22Rv1 (cell line): Measurements from ENCODE around the gene TMEM164.

ENCODE experiments used
- ZFX ChIP-seq: fragments of 450-650 bp; IDR thresholded peaks from 2 replicates; pipeline ENCODE4 v1.6.1; 2017; ENCODE audit warnings: antibody characterized with exemption, borderline replicate concordance
- TF ChIP-seq, protein P1 (sequence below): fragments of 450-650 bp; IDR thresholded peaks from 2 replicates; pipeline ENCODE4 v1.5.1; 2017; ENCODE audit warnings: mild to moderate bottlenecking

DNA sequence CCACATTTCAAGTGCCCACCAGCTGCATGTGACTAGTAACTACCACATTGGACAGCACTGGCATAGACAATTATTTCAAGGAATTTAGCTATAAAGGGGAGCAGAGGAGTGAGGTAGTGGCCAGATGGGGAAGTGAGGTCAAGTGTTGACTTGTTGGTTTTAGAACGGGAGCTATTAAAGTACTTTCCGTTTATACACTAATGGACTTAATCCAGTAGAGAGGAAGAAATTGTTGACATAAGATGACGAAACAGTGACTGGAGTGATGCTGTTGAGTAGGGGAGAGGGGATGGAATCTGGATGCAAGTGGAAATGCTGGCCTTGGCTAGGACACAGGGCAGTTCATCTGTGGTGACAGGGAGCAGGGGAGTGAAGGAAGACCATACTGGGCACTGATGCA is 160.6 kb downstream of the TMEM164 start:
- TF ChIP-seq, protein P1, sequence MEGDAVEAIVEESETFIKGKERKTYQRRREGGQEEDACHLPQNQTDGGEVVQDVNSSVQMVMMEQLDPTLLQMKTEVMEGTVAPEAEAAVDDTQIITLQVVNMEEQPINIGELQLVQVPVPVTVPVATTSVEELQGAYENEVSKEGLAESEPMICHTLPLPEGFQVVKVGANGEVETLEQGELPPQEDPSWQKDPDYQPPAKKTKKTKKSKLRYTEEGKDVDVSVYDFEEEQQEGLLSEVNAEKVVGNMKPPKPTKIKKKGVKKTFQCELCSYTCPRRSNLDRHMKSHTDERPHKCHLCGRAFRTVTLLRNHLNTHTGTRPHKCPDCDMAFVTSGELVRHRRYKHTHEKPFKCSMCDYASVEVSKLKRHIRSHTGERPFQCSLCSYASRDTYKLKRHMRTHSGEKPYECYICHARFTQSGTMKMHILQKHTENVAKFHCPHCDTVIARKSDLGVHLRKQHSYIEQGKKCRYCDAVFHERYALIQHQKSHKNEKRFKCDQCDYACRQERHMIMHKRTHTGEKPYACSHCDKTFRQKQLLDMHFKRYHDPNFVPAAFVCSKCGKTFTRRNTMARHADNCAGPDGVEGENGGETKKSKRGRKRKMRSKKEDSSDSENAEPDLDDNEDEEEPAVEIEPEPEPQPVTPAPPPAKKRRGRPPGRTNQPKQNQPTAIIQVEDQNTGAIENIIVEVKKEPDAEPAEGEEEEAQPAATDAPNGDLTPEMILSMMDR: no peak
- TF ChIP-seq ZFX: no peak
